IgD-negative memory B cell (primary cell): ENCODE results near the gene LCAT. TPM values are rescaled to one million over a fixed set of nuclear protein-coding genes. Genes with fewer than 3 reads are reported as not detected.

ENCODE experiments used
- H3K27ac Mint-ChIP-seq, 3 donors: one replicate each; pipeline ENCODE4 v1.8.0; 2020 to 2022; ENCODE audit warnings: mild to moderate bottlenecking in 3 of 3, mixed read lengths in 3 of 3, moderate library complexity in 1 of 3
- H3K27me3 Mint-ChIP-seq: one replicate; pipeline ENCODE4 v1.8.0; 2021; ENCODE audit warnings: mixed read lengths
- H3K36me3 Mint-ChIP-seq: one replicate; pipeline ENCODE4 v1.8.0; 2020; ENCODE audit warnings: mild to moderate bottlenecking, mixed read lengths
- H3K4me1 Mint-ChIP-seq, 3 donors: one replicate each; pipeline ENCODE4 v1.8.0; 2020 to 2022; ENCODE audit warnings: mixed read lengths in 3 of 3, mild to moderate bottlenecking in 1 of 3
- H3K4me3 Mint-ChIP-seq, 4 donors: one replicate each; pipeline ENCODE4 v1.8.0; 2020 to 2022; ENCODE audit warnings: mild to moderate bottlenecking in 4 of 4, mixed read lengths in 4 of 4, moderate library complexity in 3 of 4
- H3K9me3 Mint-ChIP-seq, 3 donors: one replicate each; pipeline ENCODE4 v1.8.0; 2020 to 2021; ENCODE audit warnings: mixed read lengths in 3 of 3, mild to moderate bottlenecking in 1 of 3
- polyA plus RNA-seq: library from polyadenylated mRNA; unstranded; fragments of 300-500 nt; fragmentation: Illumina TruSeq; gene quantifications from one replicate; pipeline ENCODE4 v1.2.3, GENCODE V29; 2021

LCAT gene, protein sequence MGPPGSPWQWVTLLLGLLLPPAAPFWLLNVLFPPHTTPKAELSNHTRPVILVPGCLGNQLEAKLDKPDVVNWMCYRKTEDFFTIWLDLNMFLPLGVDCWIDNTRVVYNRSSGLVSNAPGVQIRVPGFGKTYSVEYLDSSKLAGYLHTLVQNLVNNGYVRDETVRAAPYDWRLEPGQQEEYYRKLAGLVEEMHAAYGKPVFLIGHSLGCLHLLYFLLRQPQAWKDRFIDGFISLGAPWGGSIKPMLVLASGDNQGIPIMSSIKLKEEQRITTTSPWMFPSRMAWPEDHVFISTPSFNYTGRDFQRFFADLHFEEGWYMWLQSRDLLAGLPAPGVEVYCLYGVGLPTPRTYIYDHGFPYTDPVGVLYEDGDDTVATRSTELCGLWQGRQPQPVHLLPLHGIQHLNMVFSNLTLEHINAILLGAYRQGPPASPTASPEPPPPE
- 0.81 TPM for polyA plus RNA-seq

DNA sequence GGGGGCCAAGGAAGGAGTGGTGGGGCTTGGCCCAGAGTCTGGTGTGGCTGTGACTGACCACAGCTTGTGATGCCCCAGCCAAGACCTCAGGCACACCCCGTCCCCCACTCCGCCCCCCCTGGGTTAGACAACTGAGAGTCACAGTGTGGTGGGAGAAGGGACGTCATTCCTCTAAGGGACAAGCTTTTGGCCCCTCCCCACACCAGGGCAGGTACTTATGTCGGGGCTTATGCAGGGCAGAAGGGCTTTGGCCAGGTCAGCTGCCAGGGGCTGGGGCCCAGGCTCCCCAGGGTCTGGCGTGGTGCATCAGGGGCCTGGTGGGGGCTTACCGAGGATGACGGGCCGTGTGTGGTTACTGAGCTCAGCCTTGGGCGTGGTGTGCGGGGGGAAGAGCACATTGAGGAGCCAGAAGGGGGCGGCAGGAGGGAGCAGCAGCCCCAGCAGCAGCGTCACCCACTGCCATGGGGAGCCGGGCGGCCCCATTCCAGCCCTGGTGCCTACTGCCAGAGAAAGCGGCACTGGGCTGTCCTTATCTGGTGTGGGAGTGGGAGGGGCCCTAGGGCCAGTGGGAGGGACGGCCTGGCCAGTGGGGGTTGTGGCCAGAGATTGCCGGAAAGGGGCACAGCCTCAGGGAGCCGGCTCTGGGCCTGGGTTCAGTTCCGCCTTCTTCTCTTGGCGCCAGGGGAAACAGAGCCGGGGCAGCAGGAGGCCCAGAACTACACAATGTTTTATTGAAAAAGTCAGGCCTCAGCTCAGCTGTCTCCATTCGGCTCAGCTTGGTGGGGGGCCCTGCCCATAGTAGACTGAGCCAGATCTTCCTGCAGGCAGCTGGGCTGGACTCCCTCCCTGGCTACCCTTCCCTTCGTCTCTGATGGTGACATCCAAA is at the start of gene LCAT:
Gene LCAT, minus strand, starts transcription at position 502 of the 886 bp plus-strand sequence. Its CDS starts 19 bp downstream, at position 483.
- Mint-ChIP-seq H3K9me3 (no peaks in the 10 kb centered on the region), H3K27me3 (no peaks in the 10 kb centered on the region), H3K27ac (no peak within 1 kb of the TSS), H3K36me3 (peaks cover 2% of the 10 kb centered on the region), H3K4me3 (no peak within 1 kb of the TSS), H3K4me1 (peaks cover 6 to 13% (median 12%) of the 10 kb centered on the region in 3 donors)

DNA sequence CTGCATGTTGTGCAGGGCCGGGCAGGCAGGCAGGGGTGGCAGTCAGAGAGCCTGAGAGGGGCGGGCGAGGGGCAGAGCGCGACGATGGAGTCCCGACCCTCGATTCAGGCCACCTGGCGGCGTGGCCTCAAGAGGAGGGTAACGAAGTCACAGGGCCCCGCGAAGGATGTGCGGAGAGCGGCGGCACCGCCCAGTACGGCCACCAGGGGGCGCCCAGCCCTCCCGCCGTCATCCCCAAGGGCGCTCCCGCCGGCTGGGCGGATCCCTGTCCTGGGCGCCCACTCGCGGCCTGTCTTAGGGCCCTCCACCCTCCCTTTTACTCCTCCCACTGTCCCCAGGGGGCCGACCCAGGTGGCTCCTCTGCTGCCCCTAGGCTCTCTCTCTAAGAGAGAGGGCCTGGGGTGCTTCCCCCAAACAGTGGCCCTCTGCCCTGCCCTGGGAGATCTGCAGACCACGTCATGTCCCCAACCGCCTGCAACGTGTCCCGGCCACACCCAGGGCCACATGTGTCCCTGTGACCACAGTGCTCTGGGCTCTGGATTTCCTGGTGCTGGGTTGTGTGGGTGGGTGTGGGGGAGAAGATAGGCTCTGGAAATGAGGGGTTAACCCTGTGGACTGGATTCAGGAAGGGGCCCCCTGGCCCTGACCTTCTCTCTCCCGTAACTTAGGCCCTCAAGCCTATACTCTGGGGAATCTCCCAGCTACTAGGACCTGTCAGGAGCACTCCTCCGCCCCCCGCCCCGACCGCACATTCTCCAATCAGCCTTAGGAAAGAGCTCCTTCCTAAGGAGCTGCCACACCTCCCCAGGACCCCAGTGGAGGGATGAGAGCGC is 49.5 kb upstream of the LCAT start:
- H3K27me3 Mint-ChIP-seq: no peaks in the 10 kb centered on the region
- peaks cover 25 to 30% (median 27%) of the 10 kb centered on the region in 3 donors for H3K4me1 Mint-ChIP-seq
- peak overlapping the region; percentile 71 to 91 (median 86) for H3K4me3 Mint-ChIP-seq
- H3K27ac Mint-ChIP-seq: peak overlapping the region; percentile 96 to 98 (median 97)
- no peaks in the 10 kb centered on the region for H3K9me3 Mint-ChIP-seq
- H3K36me3 Mint-ChIP-seq: no peaks in the 10 kb centered on the region

DNA sequence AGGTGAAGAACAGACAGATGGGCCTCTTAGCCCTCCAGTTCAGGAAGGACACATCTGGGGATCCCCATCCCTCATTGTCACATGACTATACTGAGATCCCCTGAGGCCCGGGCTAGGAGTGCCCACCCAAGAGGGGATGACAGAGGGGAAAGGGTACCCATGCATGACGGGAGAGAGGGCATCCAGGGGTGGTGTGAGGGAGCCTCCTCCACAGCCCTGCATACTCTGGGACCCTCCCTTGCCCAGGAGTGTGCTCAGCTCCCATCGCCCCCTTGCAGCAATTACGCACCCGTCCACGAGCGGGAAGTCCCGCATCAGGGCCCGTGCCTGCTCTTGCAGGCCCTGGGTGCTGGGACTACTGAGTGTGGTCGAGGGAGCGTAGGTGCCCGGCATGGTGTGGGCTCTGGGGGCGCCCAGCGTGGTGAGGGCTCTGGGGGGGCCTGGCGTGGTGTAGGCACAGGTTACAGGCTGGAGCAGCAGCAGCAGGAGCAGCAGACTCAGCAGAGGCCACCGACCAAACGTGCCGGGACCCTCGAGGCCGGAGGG is 48.8 kb upstream of the LCAT start:
- H3K27me3 Mint-ChIP-seq: no peaks in the 10 kb centered on the region
- H3K9me3 Mint-ChIP-seq: no peaks in the 10 kb centered on the region
- H3K27ac Mint-ChIP-seq: peak overlapping the region; percentile 96 to 98 (median 97)
- H3K4me1 Mint-ChIP-seq: peaks cover 25 to 32% (median 28%) of the 10 kb centered on the region in 3 donors
- H3K4me3 Mint-ChIP-seq: peak overlapping the region; percentile 70 to 85 (median 72)
- H3K36me3 Mint-ChIP-seq: no peaks in the 10 kb centered on the region

DNA sequence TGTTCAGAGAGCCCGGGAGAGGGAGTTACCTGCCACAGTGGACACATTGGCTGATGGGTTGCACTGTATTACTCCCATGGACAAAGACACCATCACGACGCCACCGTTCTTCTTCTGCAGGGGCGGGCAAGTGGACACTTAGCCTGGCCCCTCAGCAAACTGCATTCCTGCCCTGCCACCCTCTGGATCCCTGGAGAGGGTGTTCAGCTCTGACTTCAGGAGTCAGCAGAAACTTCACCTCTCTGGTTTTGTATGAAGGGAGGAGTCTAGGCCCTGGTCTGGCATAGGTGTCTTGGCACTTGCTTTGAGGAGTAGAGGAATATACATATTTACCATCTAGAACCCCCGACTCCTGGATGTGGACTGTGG is 46.1 kb upstream of the LCAT start:
- Mint-ChIP-seq H3K36me3 (no peaks in the 10 kb centered on the region), H3K4me3 (peak overlapping the region in 1 of 4 donors; percentile 25), H3K4me1 (peaks cover 18 to 32% (median 22%) of the 10 kb centered on the region in 3 donors), H3K27me3 (no peaks in the 10 kb centered on the region), H3K9me3 (no peaks in the 10 kb centered on the region), H3K27ac (peak overlapping the region; percentile 3 to 44 (median 37))

DNA sequence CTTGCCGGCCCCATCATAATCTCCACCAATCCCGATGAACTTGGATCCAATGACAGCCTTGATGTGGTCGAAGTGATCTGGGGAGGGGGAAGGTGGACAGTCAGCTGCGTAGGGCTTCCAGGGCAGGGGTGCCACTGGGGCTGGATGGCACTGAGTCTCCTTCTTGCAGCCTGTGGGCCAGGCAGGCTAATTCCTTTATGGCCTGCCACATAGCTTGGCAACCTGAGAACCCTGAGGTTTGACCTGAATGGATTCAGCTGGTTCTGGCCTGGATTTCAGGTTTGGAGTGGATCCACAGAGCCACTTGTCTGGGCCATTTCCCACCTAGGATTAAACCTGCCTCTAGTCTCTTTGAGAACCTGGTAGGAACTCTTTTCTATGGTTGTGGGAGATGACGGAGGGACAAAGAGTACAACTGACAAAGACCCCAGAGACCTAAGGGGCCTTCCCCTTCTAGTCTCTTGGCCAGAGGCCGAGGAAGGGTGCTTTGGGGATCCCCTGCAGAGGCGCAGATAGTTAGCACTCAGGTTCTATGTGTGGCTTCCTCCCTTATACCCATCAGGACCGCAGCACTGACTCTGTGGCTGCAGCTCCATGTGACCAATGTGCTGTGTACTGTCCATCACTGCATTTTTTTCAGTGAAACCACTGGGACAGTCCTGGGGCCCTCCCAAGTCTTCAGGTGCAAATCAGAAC is 45.5 kb upstream of the LCAT start:
- Mint-ChIP-seq H3K9me3 (no peaks in the 10 kb centered on the region), H3K27me3 (no peaks in the 10 kb centered on the region), H3K4me1 (peaks cover 20 to 36% (median 24%) of the 10 kb centered on the region in 3 donors), H3K36me3 (no peaks in the 10 kb centered on the region), H3K27ac (peak overlapping the region; percentile 37 to 87 (median 44)), H3K4me3 (peak overlapping the region in 1 of 4 donors; percentile 25)

DNA sequence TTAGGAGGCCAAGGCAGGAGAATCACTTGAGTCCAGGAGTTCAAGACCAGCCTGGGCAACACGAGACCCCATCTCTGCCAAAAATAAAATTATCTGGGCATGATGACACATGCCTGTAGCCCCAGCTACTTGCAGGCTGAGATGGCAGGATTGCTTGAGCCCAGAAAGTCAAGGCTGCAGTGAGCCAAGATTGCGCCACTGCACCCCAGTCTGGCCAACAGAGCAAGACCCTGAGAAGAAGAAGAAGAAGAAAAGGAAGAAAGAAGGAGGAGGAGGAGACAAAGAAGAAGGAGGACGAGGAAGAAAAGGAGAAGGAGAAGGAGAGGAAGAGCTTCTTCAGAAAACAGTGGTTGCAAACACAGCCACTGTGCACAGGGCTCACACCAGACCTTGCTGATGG is 44.8 kb upstream of the LCAT start:
- Mint-ChIP-seq H3K27ac (peak overlapping the region in 2 of 3 donors; percentile 26 to 76), H3K27me3 (no peaks in the 10 kb centered on the region), H3K9me3 (no peaks in the 10 kb centered on the region), H3K36me3 (no peaks in the 10 kb centered on the region), H3K4me3 (peak overlapping the region in 3 of 4 donors; percentile 6 to 81 (median 15)), H3K4me1 (peaks cover 19 to 32% (median 23%) of the 10 kb centered on the region in 3 donors)

DNA sequence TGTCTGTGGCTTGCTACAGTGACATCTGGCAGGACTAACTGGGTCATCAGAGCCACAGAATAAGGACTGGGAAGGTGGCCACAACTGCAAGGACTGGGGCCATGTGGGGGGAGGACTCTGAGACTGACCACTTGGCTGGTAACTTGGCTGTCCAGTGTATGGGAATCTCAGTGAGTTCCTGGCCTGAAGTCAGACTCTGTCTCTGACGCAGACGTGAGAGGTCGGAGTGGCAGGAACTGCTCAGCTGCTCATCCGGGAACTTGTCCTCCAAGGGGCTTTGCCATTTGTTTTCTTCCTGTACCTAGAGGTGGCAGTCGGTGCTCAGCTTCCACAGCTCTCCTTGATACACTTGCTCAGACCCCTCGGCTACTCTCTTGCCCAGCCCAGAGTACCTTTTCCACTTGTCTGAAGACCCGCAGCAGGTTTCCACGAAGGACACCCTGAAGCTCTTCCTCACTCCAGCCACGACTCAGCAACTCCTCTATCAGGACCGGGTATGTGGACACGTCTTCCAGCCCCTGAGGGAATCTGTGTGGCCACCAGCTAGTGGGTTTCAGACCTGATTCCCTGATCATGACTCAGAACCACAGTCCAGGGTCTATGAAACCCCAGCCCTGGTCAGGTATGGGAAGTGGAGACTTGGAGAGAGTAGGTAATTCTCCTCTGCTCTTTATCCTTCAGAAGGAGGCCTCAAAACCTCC is 43.7 kb upstream of the LCAT start:
- Mint-ChIP-seq H3K36me3 (no peaks in the 10 kb centered on the region), H3K27ac (peak overlapping the region; percentile 34 to 74 (median 60)), H3K27me3 (no peaks in the 10 kb centered on the region), H3K4me1 (peaks cover 23 to 34% (median 26%) of the 10 kb centered on the region in 3 donors), H3K9me3 (no peaks in the 10 kb centered on the region), H3K4me3 (no peak overlapping the region)

DNA sequence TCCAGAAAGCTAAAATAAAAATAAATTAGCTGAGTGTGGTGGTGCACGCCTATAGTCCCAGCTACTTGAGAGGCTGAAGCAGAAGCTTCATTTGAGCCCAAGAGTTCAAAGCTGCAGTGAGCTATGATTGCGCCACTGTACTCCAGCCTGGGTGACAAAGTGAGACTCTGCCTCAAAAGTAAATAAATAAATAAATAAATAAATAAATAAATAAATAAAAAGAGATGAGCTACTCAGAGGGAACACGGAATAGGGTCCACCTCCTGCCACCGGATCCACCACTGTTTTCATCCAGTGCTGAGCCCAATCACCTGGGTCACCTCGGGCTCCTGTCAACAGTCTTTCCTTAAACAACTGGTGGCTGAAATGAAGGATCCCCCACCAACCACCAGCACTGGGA is 43.0 kb upstream of the LCAT start:
- Mint-ChIP-seq H3K4me3 (no peak overlapping the region), H3K9me3 (no peaks in the 10 kb centered on the region), H3K4me1 (peaks cover 21 to 34% (median 23%) of the 10 kb centered on the region in 3 donors), H3K27ac (peak overlapping the region in 1 of 3 donors; percentile 34), H3K27me3 (no peaks in the 10 kb centered on the region), H3K36me3 (no peaks in the 10 kb centered on the region)

DNA sequence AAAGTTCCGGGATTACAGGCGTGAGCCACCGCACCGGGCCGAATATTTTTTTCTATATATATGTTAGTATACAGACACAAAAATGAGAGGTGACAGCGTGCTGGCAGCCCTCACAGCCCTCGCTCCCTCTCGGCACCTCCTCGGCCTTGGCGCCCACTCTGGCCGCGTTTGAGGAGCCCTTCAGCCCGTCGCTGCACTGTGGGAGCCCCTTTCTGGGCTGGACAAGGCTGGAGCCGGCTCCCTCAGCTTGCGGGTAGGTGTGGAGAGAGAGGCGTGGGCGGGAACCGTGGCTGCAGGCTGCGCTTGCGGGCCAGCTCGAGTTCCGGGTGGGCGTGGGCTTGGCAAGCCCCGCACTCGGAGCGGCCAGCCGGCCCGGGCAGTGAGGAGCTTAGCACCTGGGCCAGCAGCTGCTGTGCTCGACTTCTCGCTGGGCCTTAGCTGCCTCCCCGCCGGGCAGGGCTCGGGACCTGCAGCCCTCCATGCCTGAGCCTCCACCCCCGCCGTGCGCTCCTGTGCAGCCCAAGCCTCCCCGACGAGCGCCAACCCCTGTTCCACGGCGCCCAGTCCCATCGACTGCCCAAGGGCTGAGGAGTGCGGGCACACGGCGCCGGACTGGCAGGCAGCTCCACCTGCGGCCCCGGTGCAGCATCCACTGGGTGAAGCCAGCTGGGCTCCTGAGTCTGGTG is 38.2 kb upstream of the LCAT start:
- H3K27ac Mint-ChIP-seq: peak overlapping the region in 1 of 3 donors; percentile 32
- H3K36me3 Mint-ChIP-seq: no peaks in the 10 kb centered on the region
- H3K4me3 Mint-ChIP-seq: no peak overlapping the region
- H3K27me3 Mint-ChIP-seq: no peaks in the 10 kb centered on the region
- no peaks in the 10 kb centered on the region for H3K9me3 Mint-ChIP-seq
- H3K4me1 Mint-ChIP-seq: peaks cover 11 to 20% (median 13%) of the 10 kb centered on the region in 3 donors

DNA sequence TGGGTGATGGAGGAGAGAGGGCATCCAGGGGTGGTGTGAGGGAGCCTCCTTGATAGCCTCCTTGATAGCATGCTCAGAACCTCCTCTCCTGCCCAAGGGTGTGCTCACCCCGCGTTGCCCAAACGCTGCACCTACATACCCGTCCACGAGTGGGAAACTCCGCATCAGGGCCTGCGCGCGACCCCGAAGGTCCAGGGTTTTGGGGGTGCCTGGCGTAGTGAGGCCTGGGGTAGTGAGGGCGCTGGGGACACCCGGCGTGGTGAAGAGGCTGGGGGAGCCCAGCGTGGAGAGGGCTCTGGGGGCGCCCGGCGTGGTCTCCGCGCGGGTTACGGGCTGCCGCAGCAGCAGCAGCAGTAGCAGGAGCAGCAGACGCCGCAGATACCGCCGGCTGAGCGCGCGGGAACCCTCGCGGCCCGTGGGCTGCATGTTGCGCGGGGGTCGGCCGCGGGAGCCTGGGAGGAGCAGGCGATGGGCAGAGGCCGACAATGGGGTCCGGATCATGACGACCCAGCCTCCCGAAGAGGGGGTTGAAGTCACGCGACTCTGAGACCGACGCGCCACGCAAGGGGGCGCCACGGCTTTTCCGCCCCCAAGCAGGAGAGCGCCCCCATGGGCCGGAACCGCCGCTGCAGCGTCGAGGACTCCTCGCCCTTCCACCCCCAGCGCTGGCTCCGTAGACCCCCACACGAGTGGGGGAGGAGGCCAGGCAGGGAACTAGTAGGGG is 36.2 kb upstream of the LCAT start, which contains the start of gene DPEP3:
Gene DPEP3, minus strand, starts transcription at position 545 of the 724 bp plus-strand sequence. Its CDS starts 119 bp downstream, at position 426.
- H3K9me3 Mint-ChIP-seq: no peaks in the 10 kb centered on the region
- H3K4me3 Mint-ChIP-seq: peak within 1 kb of the TSS in 1 of 4 donors; percentile 76
- no peak within 1 kb of the TSS for H3K27ac Mint-ChIP-seq

DNA sequence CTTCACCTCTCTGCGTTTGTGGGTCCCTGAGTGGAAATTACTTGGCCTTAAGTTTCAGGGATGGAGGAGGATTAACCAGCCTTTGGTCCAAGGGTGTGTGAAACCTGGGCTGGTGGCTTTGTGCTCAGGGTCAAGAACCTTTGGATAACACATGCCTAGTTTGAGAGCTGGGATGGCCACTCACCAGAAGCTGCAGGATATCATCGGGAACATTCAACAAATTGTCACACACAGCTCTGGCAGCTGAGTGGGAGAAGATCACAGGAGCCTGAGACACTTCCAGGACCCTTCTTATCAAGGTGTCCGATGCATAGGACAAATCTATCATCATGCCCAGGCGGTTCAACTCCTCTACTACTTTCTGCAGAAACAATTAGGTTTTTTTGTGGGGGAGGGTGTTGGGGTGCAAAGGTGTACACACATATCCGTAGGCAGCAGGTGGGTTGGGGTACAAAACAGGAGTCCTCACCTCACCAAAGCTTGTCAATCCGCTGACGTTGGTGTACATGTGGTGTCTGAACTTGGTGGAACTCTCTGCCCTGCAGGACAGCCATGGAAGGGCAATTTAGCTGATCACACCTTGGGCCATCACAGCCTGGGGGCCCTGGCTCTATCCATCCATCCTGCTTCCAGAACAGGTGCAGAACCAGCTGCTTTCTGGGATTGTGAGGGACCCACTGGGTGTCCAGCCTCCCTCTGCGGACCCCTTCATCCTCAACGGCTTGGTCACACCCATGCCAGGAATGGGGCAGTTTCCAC is 33.7 kb upstream of the LCAT start:
- H3K36me3 Mint-ChIP-seq: no peaks in the 10 kb centered on the region
- H3K27me3 Mint-ChIP-seq: no peaks in the 10 kb centered on the region
- H3K9me3 Mint-ChIP-seq: no peaks in the 10 kb centered on the region
- H3K27ac Mint-ChIP-seq: no peak overlapping the region
- no peak overlapping the region for H3K4me3 Mint-ChIP-seq
- peaks cover 7 to 12% (median 7%) of the 10 kb centered on the region in 3 donors for H3K4me1 Mint-ChIP-seq

More for the DNA sequence above, 36.2 kb upstream of the LCAT start, which contains the start of gene DPEP3:
- no peaks in the 10 kb centered on the region for H3K36me3 Mint-ChIP-seq
- no peaks in the 10 kb centered on the region for H3K27me3 Mint-ChIP-seq
- H3K4me1 Mint-ChIP-seq: peaks cover 15 to 24% (median 19%) of the 10 kb centered on the region in 3 donors
